Left hindlimb (tissue), 1 donor: Measurements from ENCODE around the gene LRMDA.

Experiments
- DNase-seq: peaks from one replicate; pipeline ENCODE4 v3.0.0-alpha.2; 2018

The LRMDA gene

DNA sequence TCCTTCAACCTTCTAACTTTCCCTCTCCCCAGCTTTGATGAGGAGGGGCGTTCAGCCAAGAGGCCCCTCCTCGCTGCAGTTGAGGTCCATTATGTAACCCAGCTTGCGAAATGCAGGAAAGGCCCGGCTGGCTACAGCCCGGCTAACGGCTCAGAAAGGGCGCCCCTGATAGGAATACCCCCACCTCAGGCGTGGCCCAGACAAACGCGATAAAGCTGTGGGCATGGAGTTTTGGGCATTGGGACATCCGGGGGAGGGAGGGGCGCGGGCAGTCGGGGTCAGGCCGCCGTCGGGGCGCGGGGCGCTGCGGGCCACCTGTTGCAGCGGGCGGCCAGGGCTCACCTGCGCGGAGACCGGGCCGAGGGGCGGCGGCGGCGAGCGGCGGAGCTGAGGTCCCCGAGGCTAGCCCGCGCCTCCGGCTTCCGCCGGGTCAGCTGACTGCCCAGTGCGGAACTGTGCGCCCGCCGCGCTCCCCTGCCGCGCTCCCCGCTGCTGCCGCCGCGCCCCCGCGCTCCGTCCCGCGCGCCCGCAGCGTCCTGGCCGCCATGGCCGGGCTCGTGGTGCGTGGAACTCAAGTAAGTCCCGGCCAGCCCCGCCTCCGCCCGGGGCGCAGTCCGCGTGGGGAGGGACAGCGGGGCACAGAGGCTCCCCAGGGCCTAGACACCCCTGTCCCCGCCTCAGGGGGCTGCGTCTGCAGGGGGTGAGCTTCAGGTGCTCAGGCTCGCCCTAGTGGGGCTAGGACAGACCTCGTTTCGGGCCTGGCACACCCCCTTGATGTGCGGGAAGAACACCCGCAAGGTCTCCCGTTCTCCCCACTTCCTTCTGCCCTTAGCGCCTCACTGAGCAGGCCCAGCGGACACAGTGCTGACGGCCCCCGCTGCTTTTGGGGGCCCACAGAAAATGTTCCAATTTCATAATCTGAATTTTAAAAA, at the start of gene LRMDA:
LRMDA (plus strand) TSS at position 445 of the 932 bp plus-strand sequence.
- no peak for DNase-seq

DNA sequence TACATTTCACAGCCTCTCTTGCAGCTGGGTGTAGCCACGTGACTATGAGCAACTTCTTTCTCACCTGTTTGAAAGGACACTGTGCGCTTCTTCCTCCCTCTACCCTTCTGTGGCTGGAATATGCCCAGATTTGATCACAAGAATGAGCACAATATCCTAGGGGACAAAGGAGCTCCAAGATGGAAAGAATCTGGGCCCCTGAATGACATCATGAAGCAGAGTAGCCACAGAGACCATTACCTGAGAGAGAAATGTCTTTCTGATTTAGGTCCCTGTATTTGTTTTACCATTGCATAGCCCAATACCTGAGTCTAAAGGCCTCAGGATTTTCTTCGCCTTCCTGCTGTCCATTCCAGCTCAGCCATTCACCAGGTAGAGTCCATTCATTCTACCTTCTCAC, 45.3 kb upstream of the LRMDA start:
- DNase-seq = no peak

DNA sequence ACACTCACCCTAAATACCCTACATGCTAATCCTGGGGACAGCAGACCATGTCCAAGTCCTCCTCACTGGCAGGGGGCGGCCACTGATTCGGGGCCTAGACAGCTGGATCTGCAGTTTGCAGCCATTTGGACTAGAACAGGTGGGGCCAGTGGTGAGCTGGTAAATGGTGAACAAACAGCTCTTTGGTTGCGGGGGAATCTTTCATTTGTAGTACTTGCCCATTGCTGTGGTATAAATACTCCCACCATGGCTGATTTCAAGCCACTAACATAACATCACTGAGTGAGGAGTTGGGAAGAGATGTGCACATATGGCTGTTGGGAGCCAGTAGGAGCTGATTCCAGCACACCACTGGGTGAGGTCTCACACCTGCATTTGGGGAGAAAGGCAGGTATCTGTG, 43.3 kb upstream of the LRMDA start:
- no peak for DNase-seq

DNA sequence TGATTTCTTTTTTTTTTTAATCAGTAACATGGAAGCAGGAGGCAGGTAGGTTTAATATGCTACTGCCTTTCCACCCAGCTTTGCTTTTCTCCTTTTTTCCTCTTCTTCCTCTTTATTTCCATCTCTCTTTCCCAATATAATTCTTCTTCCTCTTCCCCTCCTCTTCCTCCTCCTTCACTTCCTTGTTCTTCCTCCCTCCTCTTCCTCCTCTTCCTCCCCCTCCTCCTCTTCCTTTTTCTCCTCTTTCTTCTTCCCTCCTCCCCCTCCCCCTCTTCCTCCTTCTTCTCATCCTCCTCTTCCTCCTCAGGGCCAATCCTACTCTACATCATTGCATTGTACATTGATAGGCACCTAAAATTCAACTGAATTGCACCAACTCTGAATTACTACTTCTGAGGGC, 41.2 kb upstream of the LRMDA start:
- no peak for DNase-seq

DNA sequence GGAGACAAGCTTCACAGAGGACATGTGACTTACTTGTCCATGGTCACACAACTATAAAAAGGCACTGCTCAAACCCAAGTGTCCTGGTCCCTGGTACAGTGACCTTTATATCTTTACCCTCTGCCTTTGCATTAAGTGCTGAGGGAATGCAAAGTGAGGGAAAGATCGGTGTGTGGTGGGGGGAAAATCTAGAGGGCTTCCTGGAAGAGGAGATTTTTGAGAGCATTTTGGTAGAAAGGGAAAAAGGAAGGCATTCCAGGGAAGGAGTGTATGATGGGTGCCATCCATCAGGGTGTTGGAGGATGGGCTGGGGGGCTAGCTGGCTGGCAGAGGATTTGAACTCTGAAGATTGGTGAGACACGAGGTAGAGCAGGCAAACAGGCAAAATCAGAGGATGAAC, 39.2 kb upstream of the LRMDA start:
- no peak for DNase-seq

DNA sequence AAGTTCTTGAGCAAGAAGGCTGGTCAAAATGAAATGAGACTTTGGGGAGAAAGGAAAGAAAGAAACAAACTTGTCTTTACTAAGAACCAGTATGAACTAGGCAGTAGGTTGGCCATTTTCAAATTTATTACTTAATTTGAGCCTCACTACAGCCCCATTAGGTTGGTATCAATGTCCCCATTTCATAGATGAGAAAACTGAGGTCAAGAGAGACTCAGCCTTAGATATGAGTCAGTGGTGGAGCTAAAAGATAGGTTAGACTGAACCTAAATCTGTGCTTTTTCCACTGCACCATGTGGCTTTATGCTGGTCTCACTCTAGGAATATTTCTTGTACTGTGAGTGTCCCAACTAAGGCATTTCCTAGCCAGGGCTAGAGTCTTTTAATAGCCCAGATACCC, 38.7 kb upstream of the LRMDA start:
- DNase-seq = no peak

DNA sequence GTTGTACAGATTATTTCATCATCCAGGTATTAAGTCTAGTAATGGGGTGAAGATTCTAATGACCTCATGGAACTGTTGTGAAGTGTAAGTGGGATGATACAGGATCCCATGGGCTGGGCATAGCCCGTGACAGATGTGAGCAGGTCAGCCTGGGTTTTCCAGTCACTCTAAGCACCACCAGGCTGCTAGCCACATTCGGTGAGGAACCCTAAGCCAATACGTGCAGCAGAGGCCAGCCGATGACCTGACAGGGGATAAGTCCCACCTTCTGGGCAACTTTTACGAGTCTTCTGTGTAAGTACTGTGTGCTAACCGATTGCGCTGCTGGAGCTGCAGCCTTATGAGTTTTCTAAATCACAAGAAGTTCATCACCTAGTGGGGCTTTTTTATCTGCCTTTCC, 37.2 kb upstream of the LRMDA start:
- no peak for DNase-seq

DNA sequence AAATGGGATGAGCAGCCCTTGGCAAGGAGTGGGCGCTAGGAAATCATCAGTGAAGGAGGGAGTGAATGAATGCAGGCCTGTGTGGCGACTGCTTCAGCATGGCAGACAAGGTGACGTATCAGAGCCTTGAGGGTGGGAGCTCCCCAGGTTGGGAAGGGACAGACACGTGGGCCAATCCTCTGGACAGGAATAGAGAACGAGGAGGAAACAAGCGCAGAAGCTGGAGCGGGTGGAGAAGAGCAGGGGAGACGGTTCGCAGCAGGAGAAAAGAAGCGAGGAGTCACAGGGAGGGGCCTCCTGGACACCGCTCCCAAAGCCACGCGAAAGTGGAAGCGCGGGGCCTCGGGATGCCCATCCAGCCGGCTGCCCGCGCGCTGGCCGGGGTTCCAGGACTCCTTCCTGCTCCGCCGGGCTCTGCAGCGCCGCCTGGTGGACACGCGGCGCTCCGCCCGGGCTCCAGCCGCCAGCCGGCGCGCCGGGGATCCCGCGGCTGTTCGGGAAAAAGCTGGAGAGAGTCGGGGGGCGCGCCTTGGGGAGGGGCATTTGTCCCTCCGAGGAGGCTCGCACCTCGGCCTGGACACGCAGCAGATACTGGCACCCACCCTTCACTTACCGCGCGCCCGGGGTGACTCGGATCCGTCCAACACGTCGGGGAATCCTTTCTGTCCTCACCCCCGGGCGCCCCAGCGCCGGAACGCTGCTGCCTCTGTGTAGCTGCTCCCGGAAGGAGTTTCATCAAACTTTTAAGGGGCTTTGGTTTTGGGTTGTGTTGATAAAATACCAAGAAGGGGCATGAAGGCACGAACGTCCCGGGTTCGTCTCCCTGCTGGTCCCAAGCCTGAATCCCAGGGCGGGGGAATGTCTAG, 36.1 kb upstream of the LRMDA start:
- peak; percentile 72 for DNase-seq

DNA sequence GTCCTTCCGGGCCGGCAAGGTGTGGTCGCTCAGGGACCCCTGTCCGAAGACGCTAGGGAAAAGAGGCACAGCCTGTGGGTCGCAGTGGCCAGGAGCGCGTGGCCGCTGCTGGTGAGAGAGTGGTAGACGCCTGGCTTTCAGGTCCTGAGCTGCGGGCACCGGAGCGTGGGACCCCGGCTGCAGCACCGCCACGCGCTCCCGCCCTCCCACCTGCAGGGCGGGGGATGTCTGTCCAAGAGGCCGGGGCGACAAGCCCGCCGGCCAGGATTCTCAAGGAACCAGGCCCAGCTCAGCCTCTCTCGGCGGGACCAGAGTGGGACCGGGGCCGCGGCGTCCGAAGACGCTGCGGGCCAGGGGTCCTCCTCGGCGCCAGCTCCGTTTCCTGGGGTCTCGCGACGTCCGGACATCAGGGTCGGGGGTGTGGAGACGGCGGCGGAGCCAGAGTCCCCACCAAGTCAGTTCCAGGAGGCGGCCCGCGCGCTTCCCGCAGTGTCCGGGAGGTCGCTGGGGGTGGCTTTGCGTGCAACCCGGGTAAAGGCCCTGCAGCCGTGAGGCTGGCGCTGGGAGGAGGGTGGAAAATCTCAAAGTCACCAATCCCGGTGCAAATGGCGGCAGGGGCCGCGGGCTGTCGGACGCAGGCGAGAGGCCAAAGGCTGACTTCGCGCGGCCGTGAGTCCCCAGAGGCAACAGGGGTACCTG, 35.3 kb upstream of the LRMDA start:
- DNase-seq = peak; percentile 55

DNA sequence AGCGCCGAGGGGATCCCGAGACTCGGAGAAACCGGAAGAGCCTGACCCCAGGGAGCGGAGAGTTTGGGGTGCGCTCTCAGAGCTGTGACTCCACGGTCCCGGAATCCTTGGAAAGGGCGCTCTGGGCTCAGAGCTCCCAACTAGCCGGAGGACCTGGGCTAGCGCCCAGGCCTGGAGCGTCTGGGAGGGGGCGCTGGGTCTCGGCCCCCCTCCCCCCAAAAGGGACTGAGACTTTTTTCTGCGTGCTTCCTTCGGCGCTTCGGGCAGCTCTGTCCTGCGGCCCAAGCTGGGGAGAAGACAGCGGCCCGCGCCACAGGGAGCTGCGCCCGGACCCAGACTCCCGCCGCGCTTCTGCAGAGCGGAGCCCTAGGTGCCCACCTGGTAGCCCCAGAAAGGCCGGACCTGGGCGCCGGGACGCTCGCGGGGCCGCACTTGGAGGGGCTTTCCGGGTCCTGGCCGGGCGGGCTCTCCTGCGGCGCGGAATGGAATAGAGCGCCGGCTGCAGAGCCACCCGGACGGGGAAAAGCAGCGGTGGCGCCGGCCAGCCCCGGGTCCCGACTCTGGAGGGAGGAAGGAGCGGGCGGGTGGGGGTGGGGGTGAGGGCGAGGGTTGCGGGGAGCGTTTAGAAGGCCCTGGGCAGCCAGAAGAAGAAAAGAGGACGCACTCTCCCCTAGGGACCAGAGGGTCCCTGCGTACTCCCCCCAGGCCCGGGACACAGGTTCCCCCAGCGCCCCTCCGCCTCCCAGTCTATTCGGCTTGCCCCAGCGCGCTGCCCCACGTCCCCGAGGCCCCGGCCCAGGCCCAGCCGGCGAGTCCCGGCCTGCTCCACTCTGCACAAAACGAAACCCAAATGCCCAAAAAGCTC, 34.6 kb upstream of the LRMDA start:
- DNase-seq = peak; percentile 57

DNA sequence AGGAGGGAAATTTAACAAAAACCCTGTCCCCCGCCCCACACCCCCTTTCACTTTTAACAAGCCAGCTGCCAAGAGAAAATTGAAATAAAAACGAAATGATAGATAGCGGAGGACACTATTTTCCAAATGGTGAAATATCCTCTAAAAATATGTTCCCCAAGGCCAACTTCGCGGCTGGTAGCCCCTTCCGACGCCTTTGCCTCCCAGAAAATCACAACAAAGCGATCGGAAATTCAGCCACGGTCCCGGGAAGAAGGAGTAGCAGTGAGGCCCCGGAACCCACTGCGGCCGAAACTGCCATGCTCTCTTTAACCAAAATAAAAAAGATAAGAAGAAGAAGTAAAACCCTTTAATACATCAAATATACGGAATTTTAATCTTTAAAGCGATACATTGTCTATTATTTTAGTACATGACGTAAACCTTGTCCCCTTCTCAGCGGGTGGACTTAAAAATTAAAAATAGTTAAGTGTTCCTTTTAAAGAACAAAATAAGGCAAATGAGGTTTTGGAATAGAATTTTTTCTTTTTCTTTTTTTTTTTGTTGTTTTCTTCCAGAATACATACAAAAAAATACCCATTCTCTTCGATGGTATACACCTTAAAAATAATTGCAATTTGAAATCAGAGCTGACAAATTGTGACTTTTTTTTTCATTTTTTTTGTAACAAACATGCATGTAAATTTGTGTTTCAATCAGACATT, 33.8 kb upstream of the LRMDA start:
- no peak for DNase-seq

DNA sequence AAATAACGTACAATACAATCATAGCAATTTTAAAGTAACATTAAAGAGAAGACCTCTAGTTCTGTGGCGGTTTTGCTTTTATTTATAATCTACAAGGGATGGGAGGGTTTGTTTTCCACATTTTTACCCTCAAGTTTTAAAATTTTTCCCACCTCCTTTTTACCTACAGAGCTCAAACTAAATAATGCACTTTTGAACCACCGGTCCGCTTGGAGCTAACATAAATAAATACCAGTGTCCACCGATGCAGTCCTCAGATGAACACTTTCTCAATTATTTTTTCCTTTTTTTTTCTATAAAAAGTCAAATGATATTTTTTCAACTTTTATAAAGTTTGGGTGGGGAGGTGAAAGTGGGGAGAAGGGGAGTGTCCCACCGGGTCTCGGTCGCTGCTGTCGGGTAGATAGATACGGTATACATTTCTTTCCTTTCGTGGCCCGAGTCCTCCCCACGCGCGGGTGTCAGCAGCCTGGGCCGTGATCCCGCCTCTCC, 33.2 kb upstream of the LRMDA start:
- DNase-seq = no peak

DNA sequence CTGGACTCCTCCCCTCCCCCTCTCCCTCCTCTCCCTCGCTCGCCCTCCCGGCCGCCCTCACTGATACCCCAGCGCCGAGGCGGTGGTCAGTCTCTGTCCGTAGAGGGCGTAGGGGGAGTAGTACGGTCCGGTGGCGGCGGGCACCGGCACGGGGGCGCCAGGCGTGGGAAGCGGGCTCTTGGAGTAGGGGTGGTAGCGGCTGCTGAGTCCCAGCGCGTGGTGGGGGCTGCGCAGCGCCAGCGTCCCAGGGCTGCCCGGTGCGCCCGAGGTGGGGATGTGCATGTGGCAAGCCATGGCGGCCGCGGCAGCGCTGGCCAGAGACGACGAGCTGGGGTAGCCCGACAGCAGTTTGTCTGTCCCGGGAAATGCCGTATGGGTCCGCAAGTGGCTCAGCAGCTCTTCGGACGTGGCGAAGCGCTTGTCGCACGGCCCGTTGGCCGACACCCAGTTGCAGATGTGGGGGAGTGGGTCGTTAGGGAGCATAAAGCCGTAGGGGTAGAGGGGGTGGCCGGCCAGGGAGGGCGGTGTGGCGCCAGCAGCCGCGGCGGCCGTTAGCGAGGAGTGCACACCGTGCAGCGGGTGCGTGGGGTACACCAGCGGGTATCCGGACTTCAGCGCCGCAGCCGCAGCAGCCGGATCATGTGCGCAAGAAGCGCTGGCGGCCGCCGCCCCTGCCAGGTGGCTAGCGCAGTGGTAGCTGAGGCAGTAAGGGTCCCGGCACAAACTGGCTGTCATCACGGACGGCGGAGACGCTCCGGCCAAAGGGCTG, 32.5 kb upstream of the LRMDA start:
- DNase-seq = peak; percentile 61

DNA sequence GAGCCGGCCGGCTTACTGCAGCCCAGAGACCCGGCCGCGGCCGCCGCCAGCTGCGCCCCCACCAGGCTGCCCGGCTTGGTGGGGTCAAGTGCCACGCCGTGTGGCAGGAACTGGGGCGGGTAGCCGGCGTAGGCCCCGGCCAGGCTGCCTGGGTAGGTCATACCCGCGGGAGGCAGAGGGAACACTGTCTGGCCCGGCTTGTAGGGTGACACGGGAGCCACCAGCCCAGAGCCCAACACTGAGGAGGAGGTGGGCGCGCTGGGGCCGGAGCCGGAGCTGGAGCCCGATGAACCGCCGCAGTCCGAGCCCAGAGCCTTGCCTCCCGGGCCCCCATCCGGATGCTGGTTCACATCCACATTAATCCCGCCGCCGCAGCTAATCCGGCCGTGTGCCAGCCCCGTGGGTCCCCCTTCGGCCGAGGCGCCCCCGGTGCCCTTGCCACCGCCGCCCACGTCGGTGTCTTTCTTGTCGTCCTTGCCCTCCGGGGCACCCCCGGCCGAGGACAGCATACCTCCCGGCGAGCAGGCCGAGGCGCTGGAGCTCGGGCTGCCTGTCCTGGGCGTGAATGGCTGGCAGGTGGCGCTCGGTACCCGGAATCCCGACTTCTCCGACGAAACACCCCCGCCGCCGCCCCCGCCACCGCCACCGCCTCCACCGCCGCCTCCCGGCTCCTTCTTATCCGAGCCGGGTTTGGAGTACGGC, 31.8 kb upstream of the LRMDA start:
- DNase-seq = peak; percentile 87

DNA sequence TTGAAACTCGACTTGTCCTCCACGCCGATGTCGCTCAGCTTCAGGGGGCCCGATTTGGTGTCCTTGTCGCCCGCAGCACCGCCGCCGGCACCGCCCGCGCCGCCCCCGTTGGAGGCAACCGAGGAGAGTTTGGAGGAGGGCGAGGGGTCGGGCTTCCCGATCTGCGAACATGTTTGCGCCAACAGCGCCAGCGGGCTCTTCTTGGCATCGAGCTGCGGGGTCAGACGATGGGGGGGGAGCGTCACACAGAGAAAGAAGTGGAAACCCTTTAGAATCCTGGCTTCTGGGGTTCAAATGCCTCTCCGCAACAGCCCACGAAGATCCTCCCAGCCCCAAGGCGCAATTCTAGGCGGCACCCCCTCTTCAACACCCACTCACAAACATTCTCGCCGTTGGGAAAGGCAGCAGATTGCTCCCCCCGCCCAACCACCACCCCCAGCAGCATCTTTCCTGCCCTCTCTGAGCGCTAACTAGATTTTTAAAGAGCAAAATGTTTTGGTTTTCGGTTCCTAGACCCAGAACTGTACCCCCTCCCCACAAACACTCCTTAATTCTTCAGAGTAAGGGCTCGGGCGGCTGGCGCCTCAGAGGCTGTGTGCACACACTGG, 31.2 kb upstream of the LRMDA start:
- no peak for DNase-seq

DNA sequence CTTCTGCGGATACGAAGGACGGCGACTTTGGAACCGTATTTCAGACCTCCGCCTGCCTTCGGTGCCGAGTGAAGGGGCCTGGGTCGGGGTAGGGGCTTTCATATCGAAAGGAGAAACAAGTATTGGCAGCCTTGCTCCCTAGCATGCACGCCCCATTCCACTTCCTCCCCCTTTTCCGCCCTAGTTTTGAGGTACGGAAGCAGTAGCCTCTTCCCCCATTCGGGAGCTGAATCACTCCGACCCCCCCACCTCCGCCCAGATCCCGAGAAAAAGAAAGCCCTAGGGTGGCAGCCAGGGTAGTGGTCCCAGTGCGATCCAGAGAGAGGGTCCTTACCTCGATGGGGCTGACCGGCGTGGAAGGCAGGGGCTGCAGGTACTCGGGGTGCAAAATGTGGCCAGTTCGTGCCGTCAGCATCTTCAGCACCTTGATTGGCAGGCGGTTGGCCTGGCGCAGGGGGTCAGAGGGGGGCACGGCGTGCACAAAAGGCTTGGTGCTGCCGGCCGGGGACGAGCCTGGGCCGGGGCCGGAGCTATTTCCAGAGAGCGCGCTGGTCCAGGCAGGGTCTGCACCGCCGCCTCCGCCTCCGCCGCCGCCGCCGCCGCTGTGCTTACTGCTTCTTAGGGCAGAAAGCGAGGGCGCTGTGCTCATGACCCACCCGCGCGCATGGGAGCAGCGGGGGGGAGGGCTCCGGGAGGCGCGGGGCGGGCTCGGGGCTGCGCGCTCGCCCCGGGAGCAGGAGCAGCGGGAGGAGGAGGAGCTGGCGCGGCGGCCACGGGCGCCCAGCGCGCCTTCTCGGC, 30.5 kb upstream of the LRMDA start:
- peak; percentile 79 for DNase-seq

DNA sequence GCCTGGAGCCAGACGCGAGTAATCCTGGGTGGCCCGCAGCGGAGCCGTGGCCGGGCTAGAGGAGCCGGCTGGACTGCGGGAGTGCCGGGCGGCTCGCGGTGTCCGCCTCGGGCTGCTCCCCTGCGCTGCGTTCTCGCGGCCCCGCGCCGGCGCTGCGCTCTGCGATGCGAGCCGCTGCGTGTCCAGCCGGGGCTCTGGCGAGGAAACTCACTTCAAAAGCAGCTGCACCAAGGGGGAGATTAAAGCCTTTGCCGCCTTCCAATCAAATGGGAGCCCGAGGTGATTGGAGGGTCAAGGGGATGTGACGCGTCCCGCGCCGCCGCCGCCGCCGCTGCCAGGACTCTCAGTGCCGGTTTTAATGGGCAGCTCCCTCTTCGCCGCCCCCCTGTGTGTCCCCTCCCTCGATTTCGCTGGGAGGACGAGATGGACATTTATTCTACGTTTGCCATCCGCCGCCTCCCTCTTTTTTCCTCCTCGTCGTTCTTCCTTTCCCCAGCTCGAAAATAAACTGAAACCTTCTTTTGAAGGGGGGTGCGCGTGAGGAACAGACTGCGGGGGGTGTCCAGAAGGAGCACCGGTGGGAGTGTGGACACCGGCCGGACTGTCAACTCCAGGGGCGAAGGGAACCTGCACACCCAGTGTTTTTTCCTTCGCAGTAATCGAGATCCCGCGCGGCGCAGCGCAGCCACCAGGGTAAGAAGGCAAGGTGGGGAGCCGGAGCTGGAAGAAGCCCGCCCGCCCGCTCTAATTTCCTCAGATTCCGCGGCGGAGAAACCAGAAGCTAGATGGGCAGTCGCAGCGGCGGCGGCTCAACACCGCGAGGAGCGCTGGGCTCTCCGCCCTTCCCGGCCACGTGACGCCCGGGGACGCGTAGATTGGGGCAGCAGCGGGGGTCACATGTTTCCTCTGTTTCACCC, 29.6 kb upstream of the LRMDA start, which contains the start of gene ZNF503:
ZNF503 (minus strand) TSS at position 196 of the 917 bp plus-strand sequence. CDS start 345 bp downstream, outside the sequence.
- peak; percentile 99 for DNase-seq
